Suprapubic skin (tissue), 4 donors: ENCODE data around the gene GRIK3. TPM values are rescaled to one million over a fixed set of nuclear protein-coding genes. Genes with fewer than 3 reads are reported as not detected.
A peak's percentile ranks its signal among the peaks of the same experiment; 100 is the strongest.

Source experiments
- DNase-seq, 2 donors: peaks; one replicate each; pipeline ENCODE4 v3.0.0-alpha.2; 2019; ENCODE audit warnings: low spot score in 2 of 2
- H3K27ac ChIP-seq: fragments of 200-600 bp; sonication (generic); one replicate; pipeline ENCODE4 v1.5.1; 2019
- H3K27me3 ChIP-seq: fragments of 200-600 bp; sonication (generic); one replicate; pipeline ENCODE4 v1.5.1; 2019
- H3K36me3 ChIP-seq: fragments of 200-600 bp; sonication (generic); one replicate; pipeline ENCODE4 v1.5.1; 2019
- H3K4me1 ChIP-seq: fragments of 200-600 bp; sonication (generic); one replicate; pipeline ENCODE4 v1.5.1; 2019
- H3K4me3 ChIP-seq: fragments of 200-600 bp; sonication (generic); one replicate; pipeline ENCODE4 v1.5.1; 2019; ENCODE audit warnings: mild to moderate bottlenecking
- H3K9me3 ChIP-seq: fragments of 200-600 bp; sonication (generic); one replicate; pipeline ENCODE4 v1.5.1; 2019
- CTCF ChIP-seq, 2 donors: fragments of 200-600 bp in 1 of 2; fragments of 450-650 bp in 1 of 2; sonication (generic) in 1 of 2; IDR thresholded peaks; one replicate each; pipeline ENCODE4 v1.5.1; 2016 to 2019; ENCODE audit warnings: antibody characterized with exemption in 2 of 2, mild to moderate bottlenecking in 1 of 2, moderate library complexity in 1 of 2
- EP300 ChIP-seq: sonication (generic); formaldehyde crosslinking; IDR thresholded peaks from one replicate; pipeline ENCODE4 v1.6.1; 2017; ENCODE audit warnings: antibody characterized with exemption
- POLR2A ChIP-seq, 2 donors: fragments of 450-650 bp; IDR thresholded peaks; one replicate each; pipeline ENCODE4 v1.6.1; 2017; ENCODE audit warnings: antibody characterized with exemption in 2 of 2, mild to moderate bottlenecking in 2 of 2, moderate library complexity in 2 of 2
- POLR2AphosphoS5 ChIP-seq, 3 donors: sonication (generic); formaldehyde crosslinking; IDR thresholded peaks; one replicate each; pipeline ENCODE4 v1.6.1; 2017; ENCODE audit warnings: antibody characterized with exemption in 3 of 3
- WGBS: methylation state at CpG from one replicate; pipeline ENCODE4 v1.1.5; 2018; 5-methylcytosine and 5-hydroxymethylcytosine counted together
- total RNA-seq, 4 donors: library from RNA; depleted of rRNA; stranded (reverse); fragments of >200 nt; gene quantifications; one replicate each; pipeline ENCODE4 v1.1.0, GENCODE V29; 2016

The GRIK3 gene
- total RNA-seq, 4 donors from 2014 or later = 0.18 to 0.64 (median 0.37) TPM

- Histone ChIP-seq H3K27ac (no peak overlapping the region), H3K27me3 (peaks cover 28% of the 10 kb centered on the region), H3K9me3 (no peaks in the 10 kb centered on the region), H3K4me3 (no peak overlapping the region), H3K36me3 (no peaks in the 10 kb centered on the region), H3K4me1 (no peaks in the 10 kb centered on the region)
- peak; percentile 16 to 44 for DNase-seq
- 75% methylated on average over 8 of the region's 9 CpGs for WGBS
- TF ChIP-seq EP300 (no peak), POLR2AphosphoS5 (IDR thresholded peaks at IDR 0.05) (no peak), POLR2A (IDR thresholded peaks at IDR 0.05) (no peak), CTCF (IDR thresholded peaks at IDR 0.05) (no peak)
Measured at GRCh38 chr1:36890776-36891175, 143.5 kb downstream of the GRIK3 start.

- H3K27me3 ChIP-seq = peaks cover 23% of the 10 kb centered on the region
- no peak overlapping the region for H3K27ac ChIP-seq
- WGBS = 60% methylated on average over 7 of the region's 7 CpGs
- TF ChIP-seq CTCF (IDR thresholded peaks at IDR 0.05) = no peak
- no peak for TF ChIP-seq EP300
- TF ChIP-seq POLR2A (IDR thresholded peaks at IDR 0.05) = no peak
- H3K36me3 ChIP-seq = no peaks in the 10 kb centered on the region
- DNase-seq = peak; percentile 21 to 26
- no peaks in the 10 kb centered on the region for H3K4me1 ChIP-seq
- H3K4me3 ChIP-seq = no peak overlapping the region
- H3K9me3 ChIP-seq = no peaks in the 10 kb centered on the region
Measured at GRCh38 chr1:36889478-36890226, 144.7 kb downstream of the GRIK3 start.

GRCh38 chr1:36888811-36889477 is 145.4 kb downstream of the GRIK3 start:
- Histone ChIP-seq H3K4me1 (no peaks in the 10 kb centered on the region), H3K9me3 (no peaks in the 10 kb centered on the region), H3K36me3 (no peaks in the 10 kb centered on the region), H3K4me3 (no peak overlapping the region), H3K27me3 (peaks cover 20% of the 10 kb centered on the region), H3K27ac (no peak overlapping the region)
- DNase-seq = peak in 1 of 2 donors; percentile 18
- 78% methylated on average over 7 of the region's 7 CpGs for WGBS
- TF ChIP-seq CTCF (IDR thresholded peaks at IDR 0.05) (no peak), EP300 (no peak), POLR2AphosphoS5 (IDR thresholded peaks at IDR 0.05) (no peak)

- Histone ChIP-seq H3K27ac (no peak overlapping the region), H3K36me3 (no peaks in the 10 kb centered on the region), H3K4me1 (no peaks in the 10 kb centered on the region), H3K4me3 (no peak overlapping the region), H3K9me3 (no peaks in the 10 kb centered on the region), H3K27me3 (peaks cover 19% of the 10 kb centered on the region)
- TF ChIP-seq POLR2AphosphoS5 (IDR thresholded peaks at IDR 0.05) (no peak), CTCF (IDR thresholded peaks at IDR 0.05) (no peak), EP300 (no peak), POLR2A (IDR thresholded peaks at IDR 0.05) (no peak)
- WGBS = 47% methylated on average over 7 of the region's 7 CpGs
- DNase-seq = peak in 1 of 2 donors; percentile 21
Measured at GRCh38 chr1:36885540-36886357, 148.6 kb downstream of the GRIK3 start.

GRCh38 chr1:36884801-36885200 is 149.5 kb downstream of the GRIK3 start:
- Histone ChIP-seq H3K27me3 (peaks cover 13% of the 10 kb centered on the region), H3K4me1 (no peaks in the 10 kb centered on the region), H3K36me3 (no peaks in the 10 kb centered on the region), H3K4me3 (no peak overlapping the region), H3K27ac (no peak overlapping the region), H3K9me3 (no peaks in the 10 kb centered on the region)
- peak in 1 of 2 donors; percentile 22 for DNase-seq
- 69% methylated on average over 4 of the region's 4 CpGs for WGBS
- TF ChIP-seq CTCF (IDR thresholded peaks at IDR 0.05) = no peak
- no peak for TF ChIP-seq EP300
- no peak for TF ChIP-seq POLR2A (IDR thresholded peaks at IDR 0.05)
- no peak for TF ChIP-seq POLR2AphosphoS5 (IDR thresholded peaks at IDR 0.05)
